ENCODE measurements around the gene DSG3.

The DSG3 gene

DNA sequence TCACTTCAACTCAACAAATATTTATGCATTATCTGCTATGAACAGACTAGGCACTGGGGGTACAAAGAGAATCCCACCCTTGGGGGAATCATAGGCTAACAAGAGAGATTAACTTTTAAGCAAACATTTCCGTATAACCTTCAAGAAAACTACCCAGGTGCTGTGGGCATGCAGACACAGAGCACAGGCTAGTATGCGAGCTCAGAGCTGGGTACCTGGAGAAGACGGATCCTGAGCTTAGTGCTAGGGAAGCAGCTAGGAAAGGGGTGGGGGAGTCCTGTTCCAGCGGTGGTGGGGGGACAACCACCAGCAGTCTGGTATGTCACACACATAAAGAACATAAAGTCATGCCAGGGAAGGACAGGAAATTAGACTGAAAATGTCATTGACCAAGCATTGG, 17.5 kb upstream of the DSG3 start:
- DNase-seq (ENCODE audit: low read depth, low spot score) = no peak

DNA sequence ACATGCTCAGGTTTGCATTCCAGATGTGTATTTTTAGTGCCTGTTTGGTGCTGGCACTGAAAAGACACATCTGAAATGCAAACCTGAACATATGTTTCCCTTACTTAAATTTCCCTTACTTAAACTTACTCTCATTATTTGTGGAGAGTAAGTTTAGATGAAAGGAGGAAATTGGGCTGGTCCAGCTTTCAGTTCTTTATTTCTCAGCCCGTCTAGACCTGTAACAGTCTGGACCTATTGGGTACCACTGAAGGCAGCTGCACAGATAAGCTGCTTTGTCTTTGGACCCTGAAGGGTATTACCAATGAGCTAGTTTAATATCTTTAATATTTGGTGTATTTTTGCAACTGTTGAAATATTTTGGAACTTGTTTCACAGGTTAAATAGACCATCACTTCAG, 17.0 kb upstream of the DSG3 start:
- DNase-seq (ENCODE audit: low read depth, low spot score) = no peak

DNA sequence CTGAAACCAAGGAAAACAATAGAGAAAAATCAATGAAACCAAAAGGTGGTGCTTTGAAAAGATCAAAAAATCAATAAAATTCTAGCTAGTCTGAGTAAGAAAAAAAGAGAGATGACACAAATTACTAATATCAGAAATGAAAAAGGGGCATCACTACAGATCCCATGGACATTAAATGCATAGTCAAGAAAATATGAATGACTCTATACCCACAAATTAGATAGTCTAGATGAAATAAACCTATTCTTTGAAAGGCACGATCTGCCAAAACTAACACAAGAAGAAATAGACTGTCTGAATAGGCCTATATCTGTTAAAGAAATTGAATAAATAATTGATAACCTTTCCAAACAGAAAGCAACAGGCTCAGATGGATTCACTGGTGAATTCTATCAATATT, 15.2 kb upstream of the DSG3 start:
- DNase-seq (ENCODE audit: low read depth, low spot score) = no peak

DNA sequence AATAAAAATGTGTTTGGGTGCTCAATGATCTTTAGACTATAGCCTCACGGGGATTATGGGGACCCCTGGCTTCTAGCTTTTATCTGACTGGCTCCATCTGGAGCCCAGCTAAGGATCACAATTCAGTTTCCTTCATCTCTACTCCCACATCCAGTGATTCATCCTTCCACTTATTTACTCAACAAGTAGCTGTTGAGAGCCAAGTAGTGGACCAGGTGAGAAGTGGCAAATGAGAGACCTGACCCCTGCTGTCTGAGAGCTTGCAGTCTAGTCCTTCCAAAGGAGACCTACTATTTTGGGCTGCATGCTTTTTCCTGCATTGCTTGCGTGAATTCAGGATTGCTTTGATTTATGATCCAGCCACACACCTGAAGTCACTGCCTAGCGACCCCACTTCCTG, 10.7 kb upstream of the DSG3 start:
- DNase-seq (ENCODE audit: low read depth, low spot score) = no peak

DNA sequence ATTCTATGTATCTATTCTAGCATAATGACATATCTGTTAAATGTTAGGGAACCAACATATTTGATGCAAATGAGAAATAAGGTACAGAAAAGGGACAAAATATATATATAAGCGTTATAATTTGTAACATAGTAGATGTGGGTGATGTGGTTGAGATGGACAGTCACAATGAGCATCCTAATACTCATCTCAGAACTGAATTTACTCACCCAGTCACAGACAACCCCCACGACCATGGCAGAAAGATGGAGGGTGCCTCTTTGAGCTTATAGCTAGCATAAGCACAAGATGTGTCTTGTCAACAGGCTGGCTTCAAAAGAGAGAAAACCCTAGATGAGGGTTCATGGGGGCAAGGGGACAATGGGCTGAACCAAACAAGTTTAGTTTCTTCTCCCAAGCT, 9.1 kb upstream of the DSG3 start:
- DNase-seq (ENCODE audit: low read depth, low spot score) = no peak

DNA sequence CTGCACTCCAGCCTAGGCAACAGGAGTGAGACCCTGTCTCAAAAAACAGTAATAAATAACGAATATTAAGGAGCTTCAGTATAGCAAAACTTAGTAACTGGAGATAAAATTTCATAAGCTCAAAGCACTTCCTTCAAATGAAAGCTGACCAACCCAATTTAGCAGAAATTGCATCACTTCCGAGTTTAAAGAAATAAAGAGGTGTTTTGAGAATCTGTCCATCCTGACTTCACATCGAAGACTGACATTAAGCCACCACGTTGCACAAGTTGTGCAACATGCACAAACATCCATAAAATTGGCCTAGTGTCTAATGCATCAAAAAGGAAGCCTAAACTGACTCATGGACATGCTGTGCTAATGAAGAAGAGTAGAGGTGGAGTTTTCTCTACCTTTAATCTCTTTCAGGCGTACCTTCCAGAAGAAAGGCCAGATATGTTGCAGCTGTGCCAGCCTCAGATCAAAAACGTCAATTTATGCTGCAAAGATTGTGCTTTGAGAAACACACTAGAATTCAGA, 7.7 kb upstream of the DSG3 start:
- DNase-seq (ENCODE audit: low read depth, low spot score) = no peak

DNA sequence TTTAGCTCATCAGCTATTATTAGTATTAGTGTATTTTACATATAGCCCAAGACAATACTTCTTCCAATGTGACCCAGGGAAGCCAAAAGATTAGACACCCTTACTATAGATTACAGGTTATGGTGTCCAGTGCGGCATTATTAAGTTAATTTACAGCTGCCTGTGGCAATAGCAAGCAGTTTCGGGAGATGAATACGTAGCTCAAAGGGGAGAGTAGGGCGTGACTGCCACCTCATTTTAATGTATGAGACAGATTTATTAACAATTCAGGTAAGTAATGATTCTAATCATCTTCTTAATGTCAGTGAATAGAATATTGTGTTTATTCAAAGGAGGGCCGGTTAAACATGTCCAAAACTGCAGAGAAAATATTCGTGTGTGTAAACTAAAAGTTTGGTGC, 6.8 kb upstream of the DSG3 start:
- DNase-seq (ENCODE audit: low read depth, low spot score) = no peak

DNA sequence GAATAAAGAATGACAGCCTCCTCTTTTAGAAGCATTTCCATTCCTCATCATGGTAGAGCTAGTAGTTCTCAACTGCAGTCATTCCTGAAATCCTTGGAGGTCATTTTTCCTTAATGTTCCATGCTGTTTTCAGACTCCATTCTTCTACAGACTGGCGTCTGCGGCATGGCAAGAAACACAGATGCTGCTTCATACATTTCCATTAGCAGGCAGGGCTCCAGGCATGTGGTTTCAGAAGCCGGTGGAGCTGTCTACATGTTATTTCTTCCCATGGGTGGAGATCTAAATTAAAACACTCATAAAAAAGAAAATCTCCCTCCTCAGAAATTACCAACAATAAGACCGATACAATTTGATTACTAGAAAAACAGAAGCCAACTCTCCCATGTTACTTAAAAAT, 6.0 kb upstream of the DSG3 start:
- no peak for DNase-seq (ENCODE audit: low read depth, low spot score)

DNA sequence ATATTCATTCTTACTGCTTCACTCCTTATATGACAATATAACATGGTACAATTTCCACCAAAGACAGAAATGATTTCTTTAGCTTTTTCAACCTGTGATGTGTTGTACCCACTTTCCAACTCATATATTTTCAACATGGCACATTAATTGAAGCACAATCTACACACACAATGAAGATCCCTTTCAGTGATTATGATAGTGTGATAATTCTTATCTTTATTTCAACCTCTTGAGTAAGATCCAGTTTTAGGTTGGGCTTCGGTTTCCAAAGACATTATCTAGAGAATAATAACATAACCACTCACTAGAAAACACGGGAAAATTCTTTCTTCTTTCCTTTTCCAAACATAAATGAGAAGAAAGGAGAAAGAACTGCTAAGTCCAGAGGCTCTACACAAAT, 3.4 kb upstream of the DSG3 start:
- no peak for DNase-seq (ENCODE audit: low read depth, low spot score)

DNA sequence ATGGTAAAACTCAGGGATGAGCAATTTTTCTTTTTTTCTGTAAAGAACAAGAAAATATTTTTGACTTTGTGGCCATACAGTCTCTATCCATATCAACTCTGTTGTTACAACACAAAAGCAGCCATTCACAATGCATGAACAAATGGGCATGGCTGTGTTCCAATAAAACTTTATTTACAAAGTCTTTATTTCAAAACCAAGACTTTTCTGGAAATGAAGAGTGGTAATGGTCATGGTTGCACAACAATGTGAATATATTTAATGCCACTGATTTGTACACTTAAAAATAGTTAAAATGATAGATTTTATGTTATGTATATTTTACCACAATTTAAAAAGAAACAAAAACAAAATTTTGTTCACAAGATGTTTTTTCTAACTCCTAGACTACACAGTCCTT, 1.6 kb upstream of the DSG3 start:
- no peak for DNase-seq (ENCODE audit: low read depth, low spot score)

DNA sequence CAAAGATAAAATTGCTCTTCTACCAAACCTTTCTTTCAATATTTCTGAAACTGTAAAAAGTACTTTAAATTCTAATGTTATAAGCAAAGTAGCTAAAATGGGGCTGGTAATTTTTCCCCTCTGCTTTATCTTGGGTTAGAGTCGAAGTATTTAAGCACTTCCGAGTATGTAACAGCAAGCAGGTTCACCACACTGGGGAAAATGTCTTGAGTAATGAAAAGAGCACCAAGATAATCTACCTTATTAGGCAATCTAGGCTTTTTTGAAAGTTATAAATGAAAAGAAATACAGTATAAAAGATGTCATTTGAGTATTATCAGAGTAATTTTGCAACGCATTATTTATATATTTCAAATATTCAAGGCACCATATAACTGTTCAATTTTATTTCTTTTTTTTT, 687 bp upstream of the DSG3 start:
- DNase-seq (ENCODE audit: low read depth, low spot score) = no peak

DNA sequence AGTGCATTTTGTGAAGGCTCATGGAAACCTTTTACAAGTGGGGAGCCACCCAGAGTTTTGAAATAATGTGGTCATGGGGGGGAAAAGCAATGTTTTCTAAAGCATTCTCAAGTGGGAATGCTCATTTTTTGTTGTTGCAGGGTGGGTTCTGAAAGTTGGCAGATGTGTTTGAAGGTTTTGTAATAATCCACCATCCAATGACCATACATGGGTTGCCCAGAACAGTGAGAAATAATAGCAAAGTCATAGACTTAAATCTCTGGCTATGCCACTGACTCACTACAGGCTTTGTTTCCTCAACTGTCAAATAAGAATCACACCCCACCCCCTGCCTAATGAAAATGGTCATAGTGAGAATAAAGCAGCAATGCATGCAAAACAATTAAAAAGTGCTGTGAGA, 2.9 kb downstream of the DSG3 start:
- peak; percentile 25 for DNase-seq (ENCODE audit: low read depth, low spot score)

DNA sequence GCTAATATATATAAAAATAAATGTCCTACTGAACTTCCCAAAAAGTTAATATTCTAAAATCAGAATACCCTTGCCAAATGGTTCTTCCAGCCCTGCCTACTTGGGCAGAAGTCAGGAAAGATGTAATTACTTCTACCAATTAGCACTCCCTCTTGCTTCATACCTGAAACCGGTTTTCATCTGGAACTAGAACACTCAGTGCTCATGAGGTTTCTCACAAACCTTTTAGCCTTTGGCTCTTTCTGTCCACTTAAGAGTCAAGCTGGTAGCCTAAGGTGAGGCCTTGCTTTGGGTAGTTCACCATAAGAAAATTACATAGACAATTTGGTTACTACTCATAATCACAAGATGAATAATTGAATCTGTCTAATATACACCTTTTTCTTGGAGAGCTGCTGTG, 4.1 kb downstream of the DSG3 start:
- DNase-seq (ENCODE audit: low read depth, low spot score) = no peak

DNA sequence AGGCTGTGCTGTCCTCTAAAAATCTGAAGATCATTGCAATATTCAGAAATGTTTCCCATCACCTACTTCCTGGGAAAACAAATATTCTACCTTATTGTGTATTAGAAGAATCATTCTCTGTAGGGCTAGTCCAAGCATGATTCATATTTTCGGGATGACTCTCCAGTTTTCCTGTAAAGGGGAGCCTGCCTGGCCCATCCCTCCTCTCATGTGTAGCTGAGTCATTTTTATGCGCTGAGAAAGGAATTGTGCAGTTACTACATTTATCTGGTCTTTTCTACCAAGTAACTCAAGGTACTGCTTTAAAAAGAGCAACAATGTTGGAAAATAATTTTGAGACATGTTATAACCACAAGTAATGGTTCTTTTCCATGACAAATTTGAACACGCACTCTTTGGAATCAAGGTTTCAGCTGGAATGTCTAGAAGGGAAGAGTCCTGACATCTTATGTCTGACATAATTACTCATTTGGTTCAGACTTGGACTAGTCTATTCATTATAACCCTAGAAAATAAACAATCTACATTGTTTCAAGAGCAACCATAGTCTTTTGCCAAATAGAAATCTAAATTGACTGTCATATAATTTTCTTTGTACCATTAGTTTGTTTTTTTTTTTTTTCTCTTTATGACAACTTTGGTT, 6.6 kb downstream of the DSG3 start:
- peak; percentile 62 for DNase-seq (ENCODE audit: low read depth, low spot score)

DNA sequence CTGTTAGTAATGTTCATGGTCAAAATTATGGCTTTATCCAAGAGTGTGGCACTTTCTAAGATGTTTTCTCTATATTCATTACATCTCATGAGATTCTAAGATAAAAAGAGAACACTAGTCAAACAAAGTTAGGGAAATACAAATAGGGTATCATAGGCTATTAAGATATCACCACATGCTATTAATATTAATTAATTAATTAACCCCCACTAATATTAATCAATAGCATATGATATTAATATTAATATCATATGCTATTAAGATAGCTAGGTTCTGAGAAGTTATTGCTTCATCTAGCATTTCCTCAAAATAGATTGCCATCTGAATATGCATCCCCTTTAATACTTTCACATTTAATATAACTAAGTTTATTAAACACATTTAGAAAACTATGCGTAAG, 22.1 kb downstream of the DSG3 start:
- no peak for DNase-seq (ENCODE audit: low read depth, low spot score)

DNA sequence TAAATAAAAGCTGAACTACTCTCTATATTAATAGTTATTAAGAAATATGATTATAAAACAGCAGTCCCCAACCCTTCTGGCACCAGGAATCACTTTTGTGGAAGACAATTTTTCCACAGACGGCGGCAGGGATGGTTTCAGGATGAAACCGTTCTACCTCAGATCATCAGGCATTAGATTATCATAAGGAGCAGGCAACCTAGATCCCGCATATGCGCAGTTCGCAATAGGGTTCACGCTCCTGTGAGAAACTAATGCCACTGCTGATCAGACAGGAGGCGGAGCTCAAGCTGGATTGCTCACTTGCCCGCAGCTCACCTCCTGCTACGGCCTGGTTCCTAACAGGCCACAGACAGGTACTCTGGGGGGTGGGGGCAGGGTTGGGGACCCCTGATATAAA, 31.1 kb downstream of the DSG3 start:
- DNase-seq (ENCODE audit: low read depth, low spot score) = no peak

DNA sequence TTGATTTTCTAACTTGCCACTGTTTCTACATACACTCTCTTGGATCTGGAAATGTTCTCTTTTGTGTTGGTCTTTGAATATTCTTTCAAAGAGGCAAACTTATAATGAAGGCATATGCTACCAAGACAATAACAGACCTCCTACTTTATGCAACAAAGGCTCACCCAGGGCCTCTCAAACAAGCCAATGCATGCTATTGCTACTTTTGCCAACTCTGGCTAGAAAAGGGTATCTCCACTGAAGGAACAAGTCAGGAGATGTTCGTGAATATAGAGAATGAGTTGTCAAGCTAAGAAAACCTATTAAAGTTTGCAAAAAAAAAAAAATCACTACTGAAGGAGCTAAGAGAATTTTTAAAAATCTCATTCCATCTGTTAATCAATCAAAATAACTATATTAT, 34.5 kb downstream of the DSG3 start:
- no peak for DNase-seq (ENCODE audit: low read depth, low spot score)

DNA sequence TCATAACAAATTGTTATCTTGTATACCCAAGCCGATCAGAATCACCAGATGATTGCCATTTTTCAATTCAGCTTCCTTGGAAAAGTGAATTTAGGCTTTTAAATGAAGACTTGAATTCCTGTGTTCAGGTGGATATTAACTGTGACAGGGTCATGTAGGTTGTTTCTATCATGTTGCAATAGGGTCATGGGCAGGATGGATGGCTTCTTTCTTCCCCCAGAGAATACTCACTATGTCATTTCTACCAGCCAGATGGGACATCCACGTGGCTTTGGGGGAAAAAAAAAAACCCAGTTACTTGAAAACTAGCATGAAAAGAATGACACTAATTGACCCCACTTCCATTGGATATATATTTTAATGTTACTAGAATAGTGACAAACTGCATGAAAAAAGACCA, 35.9 kb downstream of the DSG3 start:
- no peak for DNase-seq (ENCODE audit: low read depth, low spot score)

DNA sequence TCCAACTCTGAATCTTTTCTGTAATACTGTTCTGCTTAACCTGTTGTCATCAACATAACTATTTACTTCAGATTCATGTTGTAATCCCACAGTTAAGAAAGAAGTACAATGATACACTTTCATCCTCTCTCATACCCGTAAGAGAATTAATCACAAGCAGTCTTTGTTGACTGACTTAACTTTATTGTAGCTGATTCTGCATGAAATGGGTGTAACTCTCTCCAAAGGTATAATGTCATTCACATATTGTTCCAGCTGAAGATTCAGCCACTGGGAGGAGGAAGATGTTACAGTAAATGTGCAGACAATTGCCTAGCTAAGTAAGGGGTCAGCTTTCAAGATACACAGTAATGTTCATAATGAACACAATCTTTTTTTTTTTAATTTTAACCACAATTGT, 36.9 kb downstream of the DSG3 start:
- no peak for DNase-seq (ENCODE audit: low read depth, low spot score)

DNA sequence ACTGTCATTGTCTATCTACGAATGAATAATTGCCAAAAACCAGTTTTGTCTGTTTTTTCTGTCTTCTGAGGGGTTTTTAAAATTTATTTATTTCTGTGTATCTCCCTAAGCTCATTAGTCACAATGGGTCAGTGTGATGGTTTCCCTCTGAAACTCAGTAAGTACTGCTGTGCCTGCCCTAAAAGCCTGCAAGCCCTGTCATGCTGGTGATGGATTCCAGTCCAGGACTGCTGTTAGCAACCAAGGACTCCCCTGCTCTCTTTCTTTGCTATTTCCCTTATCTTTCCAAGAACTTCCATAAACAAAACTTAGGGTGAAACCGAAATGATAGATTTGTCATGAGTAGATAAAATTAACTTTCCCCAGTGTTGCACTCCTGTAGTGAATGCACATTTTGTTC, 38.6 kb downstream of the DSG3 start:
- no peak for DNase-seq (ENCODE audit: low read depth, low spot score)

DNA sequence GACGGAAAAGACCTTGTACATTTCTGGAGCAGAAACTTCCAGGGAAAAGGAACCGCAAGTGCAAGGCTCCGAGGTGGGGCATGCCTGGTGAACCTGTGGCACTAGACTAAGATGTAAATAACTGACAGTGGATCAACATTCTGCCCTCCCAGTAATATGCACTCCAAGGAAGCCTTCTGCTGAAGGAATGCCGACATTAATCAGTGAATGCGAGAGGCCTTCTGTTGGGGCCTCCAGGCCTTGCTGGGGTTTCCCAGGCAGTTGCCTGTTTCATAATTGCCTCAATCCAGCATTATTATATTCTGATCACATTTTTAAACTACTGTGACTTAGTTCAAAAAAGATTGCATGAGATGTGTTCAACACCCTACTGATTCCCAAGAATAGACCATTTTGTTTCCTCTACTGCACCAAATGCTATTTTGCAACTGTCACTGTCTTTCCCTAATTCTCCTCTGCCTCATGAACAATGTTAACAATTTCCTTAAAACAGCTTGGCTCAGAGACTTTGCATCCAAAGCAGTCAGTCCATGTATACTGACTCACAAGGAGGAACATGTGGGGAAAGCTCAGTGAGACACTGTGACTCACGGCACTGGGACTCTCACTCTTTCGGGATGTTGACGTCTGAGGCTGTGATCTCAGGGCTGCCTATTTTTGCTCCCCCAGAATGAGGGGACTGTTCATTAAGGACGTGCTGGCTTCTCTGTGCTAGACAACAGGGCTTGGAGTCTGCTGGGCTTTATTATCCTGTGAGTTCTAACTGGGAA, 39.9 kb downstream of the DSG3 start:
- DNase-seq (ENCODE audit: low read depth, low spot score) = peak; percentile 88

DNA sequence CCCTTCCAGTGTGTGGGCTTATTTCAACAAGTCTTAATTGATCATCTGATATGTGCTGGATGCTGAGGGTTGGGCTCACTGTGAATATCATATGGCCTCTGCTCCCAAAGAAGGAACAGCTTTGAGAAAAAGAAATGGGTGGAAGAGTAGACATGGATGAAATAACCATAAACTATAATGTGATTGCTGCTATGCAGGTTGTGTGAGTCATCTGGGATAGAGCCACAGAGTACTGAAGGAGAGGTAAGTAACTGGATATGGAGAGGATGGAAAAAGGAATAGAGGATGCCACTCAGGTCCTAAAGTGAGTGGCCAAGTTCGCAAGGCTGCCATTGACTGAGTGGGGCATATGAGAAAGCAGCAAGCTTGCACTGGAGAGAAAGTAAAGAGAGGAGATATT, 41.8 kb downstream of the DSG3 start:
- DNase-seq (ENCODE audit: low read depth, low spot score) = no peak

DNA sequence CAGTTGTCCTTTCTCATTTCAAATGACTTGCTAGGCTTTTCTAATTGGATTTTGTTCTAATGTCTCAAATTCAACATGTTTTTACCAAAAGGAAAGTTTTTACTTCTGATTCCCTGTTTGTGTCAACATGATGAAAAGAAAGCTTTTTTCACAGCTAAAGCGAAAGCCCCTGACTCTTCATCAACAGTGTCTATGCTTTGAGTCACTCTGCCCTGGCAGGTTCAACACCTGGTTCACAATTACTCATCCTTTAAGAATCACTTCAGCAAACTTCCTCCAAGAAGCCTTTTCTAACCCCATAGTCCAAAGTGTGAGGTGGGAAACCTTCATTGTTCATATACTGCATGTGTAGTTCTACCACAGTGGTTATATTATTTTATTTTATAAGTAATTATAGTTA, 42.8 kb downstream of the DSG3 start:
- DNase-seq (ENCODE audit: low read depth, low spot score) = no peak

DNA sequence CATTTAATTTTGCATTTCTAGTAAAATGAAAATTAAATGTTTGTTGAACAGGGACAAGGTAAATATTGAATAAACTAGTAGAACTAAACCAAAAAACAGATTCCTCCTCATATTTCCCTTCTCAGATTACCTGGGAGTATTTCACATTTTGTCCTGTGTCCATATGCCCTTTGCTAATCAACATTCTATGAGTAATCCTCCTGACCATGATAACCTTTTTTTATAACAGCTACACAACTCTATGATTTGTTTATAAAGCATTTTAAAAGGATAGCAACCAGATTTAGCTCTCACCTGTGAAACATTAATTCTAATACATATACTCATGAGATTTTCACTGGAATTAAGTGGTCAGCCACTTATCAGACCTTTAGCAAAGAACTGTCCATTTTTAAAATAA, 43.3 kb downstream of the DSG3 start:
- DNase-seq (ENCODE audit: low read depth, low spot score) = no peak

Data from astrocyte of the hippocampus (primary cell).